Naive thymus-derived CD4-positive, alpha-beta T cell (primary cell): Measurements from ENCODE around the gene DCANP1. TPM values are rescaled to one million over a fixed set of nuclear protein-coding genes. Genes with fewer than 3 reads are reported as not detected.
A peak's percentile ranks its signal among the peaks of the same experiment; 100 is the strongest.

Source experiments
- ATAC-seq: fragments of 150-1000 bp; cut with Tn5 transposase; 2 replicates; pipeline ENCODE4 v1.10.0; 2021; ENCODE audit warnings: mild to moderate bottlenecking, moderate library complexity
- CTCF ChIA-PET: fragments of 350-600 bp; sonication (Branson Sonifier 250); formaldehyde crosslinking; loops from one replicate; lab custom pipeline; 2021; ENCODE audit warnings: antibody characterized with exemption; lab: Charles Lee
- POLR2A ChIA-PET: fragments of 350-600 bp; sonication (Branson Sonifier 250); formaldehyde crosslinking; loops from one replicate; lab custom pipeline; 2021; ENCODE audit warnings: antibody characterized with exemption, inconsistent platforms; lab: Charles Lee
- DNase-seq, 9 donors: peaks; one replicate each; pipeline versions ENCODE4 v3.0.0 to v3.0.0-alpha.2; 2020 to 2022; ENCODE audit warnings: mixed read lengths in 1 of 9
- H3K27ac ChIP-seq: one replicate; pipeline ENCODE4 v1.7.0; 2013; ENCODE audit warnings: mild to moderate bottlenecking, low read depth, low read length, moderate library complexity
- H3K27me3 ChIP-seq, 2 donors: one replicate each; pipeline ENCODE4 v1.7.0; 2013; ENCODE audit warnings: low read length in 2 of 2, mild to moderate bottlenecking in 2 of 2, moderate library complexity in 2 of 2; ENCODE audit not compliant: control insufficient read depth in 2 of 2, insufficient read depth in 2 of 2
- H3K36me3 ChIP-seq, 3 experiments: 1 replicate in 2 of 3; 2 replicates in 1 of 3; pipeline ENCODE4 v1.7.0; 2013; ENCODE audit warnings: low read length in 3 of 3, mild to moderate bottlenecking in 3 of 3, moderate library complexity in 1 of 3; ENCODE audit not compliant: insufficient read depth in 3 of 3, control insufficient read depth in 2 of 3
- H3K4me1 ChIP-seq, 2 donors: one replicate each; pipeline ENCODE4 v1.7.0; 2013; ENCODE audit warnings: low read length in 2 of 2, mild to moderate bottlenecking in 2 of 2, moderate library complexity in 1 of 2; ENCODE audit not compliant: control insufficient read depth in 2 of 2, insufficient read depth in 2 of 2
- H3K4me3 ChIP-seq: 2 replicates; pipeline ENCODE4 v1.7.0; 2013; ENCODE audit warnings: mild to moderate bottlenecking, low read length
- H3K9me3 ChIP-seq, 3 experiments: 1 replicate in 2 of 3; 2 replicates in 1 of 3; pipeline ENCODE4 v1.7.0; 2013; ENCODE audit warnings: low read length in 3 of 3; ENCODE audit not compliant: control insufficient read depth in 2 of 3
- H3K27ac Mint-ChIP-seq, 9 donors: one replicate each; pipeline ENCODE4 v1.8.0; 2020 to 2022; ENCODE audit warnings: mixed read lengths in 9 of 9, mild to moderate bottlenecking in 8 of 9, moderate library complexity in 5 of 9, inconsistent platforms in 2 of 9
- H3K27me3 Mint-ChIP-seq, 5 donors: one replicate each; pipeline ENCODE4 v1.8.0; 2021 to 2022; ENCODE audit warnings: mixed read lengths in 5 of 5, mild to moderate bottlenecking in 1 of 5
- H3K36me3 Mint-ChIP-seq, 5 donors: one replicate each; pipeline ENCODE4 v1.8.0; 2020 to 2022; ENCODE audit warnings: mixed read lengths in 5 of 5, mild to moderate bottlenecking in 3 of 5, inconsistent platforms in 1 of 5
- H3K4me1 Mint-ChIP-seq, 7 donors: one replicate each; pipeline ENCODE4 v1.8.0; 2020 to 2022; ENCODE audit warnings: mixed read lengths in 7 of 7, mild to moderate bottlenecking in 3 of 7, inconsistent platforms in 1 of 7
- H3K4me3 Mint-ChIP-seq, 10 donors: one replicate each; pipeline ENCODE4 v1.8.0; 2020 to 2022; ENCODE audit warnings: mild to moderate bottlenecking in 10 of 10, mixed read lengths in 10 of 10, moderate library complexity in 6 of 10, inconsistent platforms in 2 of 10
- H3K9me3 Mint-ChIP-seq, 11 donors: one replicate each; pipeline ENCODE4 v1.8.0; 2020 to 2022; ENCODE audit warnings: mixed read lengths in 11 of 11, mild to moderate bottlenecking in 4 of 11, inconsistent platforms in 1 of 11, moderate library complexity in 1 of 11
- intact Hi-C, 2 donors: fragments of 100-400 bp; cut with micrococcal nuclease; formaldehyde crosslinking; loops; one replicate each; pipeline ENCODE4 v1.15.1; 2023
- polyA plus RNA-seq, 2 donors: library from polyadenylated mRNA; unstranded; fragments of 300-500 nt; fragmentation: Illumina TruSeq; gene quantifications; one replicate each; pipeline ENCODE4 v1.2.3, GENCODE V29; 2021
- total RNA-seq, 6 experiments: library from RNA in 5 of 6; stranded (reverse) in 5 of 6; gene quantifications; 1 replicate in 5 of 6; 2 replicates in 1 of 6; pipeline ENCODE4 v1.2.3 and lab custom pipeline; 2021 to 2026

DCANP1 gene
- total and polyA plus RNA-seq, 7 experiments from 2014 or later = 0.16 to 0.59 TPM; not detected in 5

DNA sequence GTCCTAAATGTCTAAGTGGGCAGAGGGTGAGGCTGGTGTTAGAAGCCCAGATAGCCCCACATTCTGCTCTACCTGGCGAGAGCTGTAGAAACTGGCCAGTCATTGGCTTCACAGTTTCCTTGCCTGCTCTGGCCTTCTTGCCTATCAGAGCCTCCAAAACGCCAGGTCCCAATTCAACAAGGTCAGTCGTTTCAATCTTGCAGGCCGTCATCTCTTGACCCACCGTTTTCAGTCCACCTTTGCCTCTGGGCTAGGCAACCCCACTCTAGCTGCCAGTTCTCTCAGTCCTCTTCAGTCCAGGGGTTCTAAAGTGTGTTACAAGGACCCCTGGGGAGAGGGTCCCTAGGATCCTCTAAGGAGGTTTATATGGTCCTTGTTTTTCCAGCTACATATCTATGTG, 25.0 kb upstream of the DCANP1 start:
- Histone ChIP-seq H3K27me3 (peaks cover 0 to 3% of the 10 kb centered on the region in 2 donors), H3K9me3 (no peaks in the 10 kb centered on the region), H3K4me1 (no peaks in the 10 kb centered on the region), H3K4me3 (no peak overlapping the region), H3K27ac (no peak overlapping the region), H3K36me3 (no peaks in the 10 kb centered on the region)
- H3K27ac Mint-ChIP-seq = no peak overlapping the region
- H3K9me3 Mint-ChIP-seq = peaks cover 0 to 2% (median 0%) of the 10 kb centered on the region in 11 donors
- CTCF ChIA-PET = interaction anchor here (1.5 kb wide), 1 partner anchor 10 kb away, joined by 5 read pairs; no protein-coding TSS in a partner anchor
- POLR2A ChIA-PET = no interaction called here
- intact Hi-C loops = no loop called here
- H3K4me3 Mint-ChIP-seq = no peak overlapping the region
- no peaks in the 10 kb centered on the region for H3K4me1 Mint-ChIP-seq
- H3K27me3 Mint-ChIP-seq = peaks cover 12 to 48% (median 28%) of the 10 kb centered on the region in 5 donors
- ATAC-seq = no peak
- no peak for DNase-seq
- H3K36me3 Mint-ChIP-seq = no peaks in the 10 kb centered on the region

GRCh38 chr5:135471726-135472125, 24.6 kb upstream of the DCANP1 start:
- Mint-ChIP-seq H3K4me3 (no peak overlapping the region), H3K4me1 (no peaks in the 10 kb centered on the region), H3K36me3 (no peaks in the 10 kb centered on the region), H3K9me3 (peaks cover 0 to 2% (median 0%) of the 10 kb centered on the region in 11 donors), H3K27me3 (peaks cover 12 to 52% (median 28%) of the 10 kb centered on the region in 5 donors), H3K27ac (no peak overlapping the region)
- ATAC-seq (no peak), DNase-seq (no peak)
- Histone ChIP-seq H3K4me3 (no peak overlapping the region), H3K36me3 (no peaks in the 10 kb centered on the region), H3K27me3 (peaks cover 0 to 3% of the 10 kb centered on the region in 2 donors), H3K9me3 (no peaks in the 10 kb centered on the region), H3K27ac (no peak overlapping the region), H3K4me1 (no peaks in the 10 kb centered on the region)
- POLR2A ChIA-PET = no interaction called here
- CTCF ChIA-PET = interaction anchor here (1.5 kb wide), 1 partner anchor 9 kb away, joined by 5 read pairs; no protein-coding TSS in a partner anchor
- intact Hi-C loops = no loop called here

- intact Hi-C loops = loop anchor here in 1 of 2 donors (5.0 kb wide), 1 partner anchor 612 kb away; no protein-coding TSS in a partner anchor
- no peaks in the 10 kb centered on the region for H3K9me3 Mint-ChIP-seq
- Histone ChIP-seq H3K27me3 (no peaks in the 10 kb centered on the region), H3K9me3 (no peaks in the 10 kb centered on the region), H3K36me3 (no peaks in the 10 kb centered on the region), H3K27ac (no peak overlapping the region), H3K4me1 (peaks cover 0 to 5% of the 10 kb centered on the region in 2 donors), H3K4me3 (no peak overlapping the region)
- H3K4me3 Mint-ChIP-seq = no peak overlapping the region
- DNase-seq = no peak
- peaks cover 4 to 11% (median 6%) of the 10 kb centered on the region in 7 donors for H3K4me1 Mint-ChIP-seq
- POLR2A ChIA-PET = no interaction called here
- CTCF ChIA-PET = interaction anchor here (1.2 kb wide), 1 partner anchor 9 kb away, joined by 4 read pairs; no protein-coding TSS in a partner anchor
- peaks cover 23 to 56% (median 35%) of the 10 kb centered on the region in 5 donors for H3K27me3 Mint-ChIP-seq
- H3K36me3 Mint-ChIP-seq = no peaks in the 10 kb centered on the region
- ATAC-seq = no peak
- H3K27ac Mint-ChIP-seq = no peak overlapping the region
Observed at GRCh38 chr5:135469911-135470310, 22.8 kb upstream of the DCANP1 start.

DNA sequence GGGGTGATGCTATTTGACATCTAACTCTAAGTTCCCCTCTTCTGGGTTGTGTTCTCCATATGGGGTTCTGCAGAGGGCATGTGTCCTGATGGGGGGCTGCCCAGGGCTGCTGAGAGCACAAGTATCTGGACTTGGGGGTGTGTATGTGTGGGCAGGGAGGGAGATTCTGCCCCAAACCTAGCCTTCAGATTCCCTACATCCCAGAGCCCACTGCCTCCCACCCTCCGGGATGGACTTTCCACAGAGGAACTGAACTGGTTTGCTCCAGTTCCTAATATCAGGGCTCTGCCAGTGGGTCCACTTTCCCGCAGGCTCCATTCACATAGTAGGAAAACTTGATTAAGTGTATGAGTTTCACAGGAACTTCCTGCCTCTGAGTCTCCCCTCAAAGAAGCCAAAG, 21.4 kb upstream of the DCANP1 start:
- no peaks in the 10 kb centered on the region for H3K36me3 Mint-ChIP-seq
- ChIA-PET POLR2A (no interaction called here), CTCF (no interaction called here)
- H3K27me3 ChIP-seq = no peaks in the 10 kb centered on the region
- H3K4me1 Mint-ChIP-seq = peaks cover 4 to 11% (median 6%) of the 10 kb centered on the region in 7 donors
- peaks cover 0 to 5% of the 10 kb centered on the region in 2 donors for H3K4me1 ChIP-seq
- H3K36me3 ChIP-seq = no peaks in the 10 kb centered on the region
- H3K27ac Mint-ChIP-seq = no peak overlapping the region
- no peak overlapping the region for H3K27ac ChIP-seq
- no peak overlapping the region for H3K4me3 Mint-ChIP-seq
- H3K4me3 ChIP-seq = no peak overlapping the region
- H3K27me3 Mint-ChIP-seq = peaks cover 23 to 60% (median 37%) of the 10 kb centered on the region in 5 donors
- intact Hi-C loops = loop anchor here in 1 of 2 donors (5.0 kb wide), 1 partner anchor 614 kb away; no protein-coding TSS in a partner anchor
- ATAC-seq (no peak), DNase-seq (no peak)
- H3K9me3 Mint-ChIP-seq = no peaks in the 10 kb centered on the region
- H3K9me3 ChIP-seq = no peaks in the 10 kb centered on the region

DNA sequence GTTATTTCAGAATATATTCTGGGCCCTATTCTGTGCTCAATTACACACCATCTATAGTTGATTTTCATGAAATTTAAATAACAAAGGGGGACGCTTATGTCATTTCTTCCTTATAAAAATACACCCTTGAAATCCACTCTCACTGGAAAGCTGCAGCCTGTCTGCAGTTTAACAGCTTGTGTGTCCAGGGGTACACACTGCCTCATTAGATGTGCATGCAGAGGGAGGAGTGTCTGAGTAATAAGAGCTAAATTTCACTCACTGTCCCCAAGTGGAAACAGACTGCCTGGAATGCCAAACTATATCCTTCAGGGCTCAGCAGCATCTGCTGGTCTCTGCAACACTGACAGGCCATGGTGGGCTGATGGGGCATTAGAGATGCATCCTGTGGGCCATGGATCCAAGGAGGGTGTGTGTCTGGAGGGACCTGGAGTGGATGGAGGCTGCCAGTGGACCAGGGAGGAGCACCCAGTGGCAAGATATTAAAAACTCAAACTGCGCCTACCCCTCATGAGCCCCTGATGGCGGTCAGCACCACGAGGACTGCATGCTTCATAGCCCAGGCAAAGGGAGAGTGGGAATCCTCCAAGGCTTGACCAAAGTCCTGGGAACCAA, 20.8 kb upstream of the DCANP1 start:
- ATAC-seq = no peak
- Mint-ChIP-seq H3K36me3 (no peaks in the 10 kb centered on the region), H3K4me3 (no peak overlapping the region), H3K9me3 (no peaks in the 10 kb centered on the region), H3K27me3 (peaks cover 23 to 62% (median 37%) of the 10 kb centered on the region in 5 donors), H3K27ac (no peak overlapping the region), H3K4me1 (peaks cover 4 to 11% (median 6%) of the 10 kb centered on the region in 7 donors)
- ChIA-PET CTCF (interaction anchor here (2.7 to 4.4 kb wide), 2 partner anchors 84 to 98 kb away, joined by 16 to 18 read pairs; no protein-coding TSS in a partner anchor), POLR2A (no interaction called here)
- Histone ChIP-seq H3K36me3 (no peaks in the 10 kb centered on the region), H3K27me3 (no peaks in the 10 kb centered on the region), H3K4me3 (no peak overlapping the region), H3K27ac (no peak overlapping the region), H3K4me1 (peaks cover 0 to 5% of the 10 kb centered on the region in 2 donors), H3K9me3 (no peaks in the 10 kb centered on the region)
- no peak for DNase-seq
- intact Hi-C loops = loop anchor here in 1 of 2 donors (5.0 kb wide), 1 partner anchor 614 kb away; no protein-coding TSS in a partner anchor

DNA sequence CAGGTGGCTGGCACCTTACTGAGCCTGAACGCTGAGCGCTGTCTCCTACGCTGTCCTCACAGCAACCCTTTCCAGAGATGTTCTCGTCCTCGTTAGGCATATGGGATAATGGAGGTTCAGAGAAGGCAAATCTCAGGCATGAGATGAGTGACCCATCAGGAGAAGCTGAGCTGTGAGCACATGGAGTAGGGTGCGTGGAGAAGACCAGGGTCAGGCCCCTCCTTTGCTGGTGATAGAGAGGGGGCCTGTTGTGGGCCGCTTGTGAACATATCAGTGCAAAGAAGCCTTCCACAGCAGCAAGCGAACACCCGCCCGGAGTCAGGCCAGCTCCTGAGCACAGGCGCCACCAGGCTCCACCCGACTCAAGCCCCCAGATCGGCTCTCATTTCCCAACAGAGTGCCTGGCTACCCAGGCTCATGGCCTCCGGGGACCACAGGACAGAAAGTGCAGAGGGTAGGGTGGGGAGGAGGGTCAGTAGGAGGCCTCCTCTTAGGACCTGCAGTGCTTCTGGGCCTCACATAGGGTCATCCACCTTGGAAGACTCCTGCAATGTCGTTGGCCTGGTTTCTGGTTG, 20.0 kb upstream of the DCANP1 start:
- H3K36me3 ChIP-seq = no peaks in the 10 kb centered on the region
- no peaks in the 10 kb centered on the region for H3K36me3 Mint-ChIP-seq
- ATAC-seq = no peak
- H3K4me3 Mint-ChIP-seq = peak overlapping the region in 3 of 10 donors; percentile 16 to 73 (median 60)
- peaks cover 0 to 5% of the 10 kb centered on the region in 2 donors for H3K4me1 ChIP-seq
- intact Hi-C loops = loop anchor here in 1 of 2 donors (5.0 kb wide), 1 partner anchor 615 kb away; no protein-coding TSS in a partner anchor
- H3K27ac Mint-ChIP-seq = no peak overlapping the region
- H3K27me3 Mint-ChIP-seq = peaks cover 23 to 59% (median 37%) of the 10 kb centered on the region in 5 donors
- ChIA-PET POLR2A (no interaction called here), CTCF (interaction anchor here (2.7 to 4.4 kb wide), 2 partner anchors 85 to 99 kb away, joined by 16 to 18 read pairs; no protein-coding TSS in a partner anchor)
- no peak for DNase-seq
- H3K4me1 Mint-ChIP-seq = peaks cover 6 to 15% (median 9%) of the 10 kb centered on the region in 7 donors
- no peaks in the 10 kb centered on the region for H3K27me3 ChIP-seq
- no peak overlapping the region for H3K27ac ChIP-seq
- H3K4me3 ChIP-seq = no peak overlapping the region
- no peaks in the 10 kb centered on the region for H3K9me3 Mint-ChIP-seq
- H3K9me3 ChIP-seq = no peaks in the 10 kb centered on the region
